Stimulated activated CD8-positive, alpha-beta memory T cell treated with anti-CD3 and anti-CD28 coated beads, Interleukin-15, amount 100 ng/mL, for 24 hours (primary cell): Measurements from ENCODE around the gene BANP.
"Not testable (repeated sequence)": the region's sequence is repeated elsewhere in the genome, so short reads cannot be mapped to it uniquely, and the experiment has no call there.

Experiments
- DNase-seq: peaks from one replicate; pipeline ENCODE4 v3.0.0-alpha.2; 2020; ENCODE audit warnings: low read depth

The BANP gene

GRCh38 chr16:88028177-88028930 is 77.1 kb downstream of the BANP start:
- not testable (repeated sequence) for DNase-seq

GRCh38 chr16:88030498-88030897 is 79.3 kb downstream of the BANP start:
- no peak for DNase-seq

DNA sequence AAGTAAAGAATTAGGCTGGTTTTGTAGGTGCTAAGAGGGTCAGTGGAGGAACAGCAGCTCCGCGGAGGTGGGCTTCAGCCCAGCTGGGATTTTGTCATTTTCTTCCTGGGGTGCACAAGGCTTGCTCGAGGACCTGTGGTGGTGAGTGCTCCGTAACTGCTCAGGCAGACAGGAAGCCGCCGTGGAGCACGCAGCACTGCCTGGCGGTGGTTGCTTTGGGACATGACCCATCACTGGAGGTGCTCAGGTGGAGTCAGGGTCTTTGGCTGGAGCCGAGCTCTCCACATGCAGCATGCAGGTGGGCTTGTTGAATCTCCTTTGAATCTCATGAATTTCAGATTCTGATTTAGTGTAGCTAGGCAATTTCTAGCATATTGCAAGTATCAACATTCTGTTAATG is 79.7 kb downstream of the BANP start:
- not testable (repeated sequence) for DNase-seq

DNA sequence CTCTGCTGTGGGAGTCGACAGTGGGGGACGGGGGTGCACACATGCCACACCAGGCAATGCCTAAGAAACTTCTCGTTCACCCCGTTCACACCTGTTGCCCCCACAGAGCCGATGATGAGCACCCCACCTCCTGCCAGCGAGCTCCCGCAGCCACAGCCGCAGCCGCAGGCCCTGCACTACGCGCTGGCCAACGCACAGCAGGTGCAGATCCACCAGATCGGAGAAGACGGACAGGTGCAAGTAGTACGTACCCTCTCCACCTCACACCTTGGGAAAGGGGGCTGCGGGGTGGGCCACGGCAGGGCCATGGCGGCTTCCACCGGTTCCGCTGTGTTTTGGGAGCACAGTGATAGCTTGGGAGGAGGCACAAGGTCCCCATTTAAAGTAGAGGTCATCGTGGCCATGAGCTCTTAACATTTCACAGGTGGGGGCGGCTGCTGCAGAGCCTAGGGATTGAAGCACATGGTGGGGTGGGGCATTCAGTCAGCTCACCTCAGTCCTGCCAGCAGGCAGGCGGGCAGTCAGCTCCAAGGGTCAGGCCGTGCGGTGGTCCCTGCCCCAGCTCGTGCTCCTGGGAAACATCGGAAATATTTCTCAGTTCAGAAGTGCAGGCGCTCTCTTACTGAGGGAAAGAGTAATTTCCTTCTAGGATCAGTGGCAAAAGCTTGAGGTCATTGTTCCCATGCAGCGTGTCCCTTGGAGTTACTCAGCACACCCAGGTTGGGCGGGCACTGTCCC is 81.9 kb downstream of the BANP start:
- DNase-seq = not testable (repeated sequence)

DNA sequence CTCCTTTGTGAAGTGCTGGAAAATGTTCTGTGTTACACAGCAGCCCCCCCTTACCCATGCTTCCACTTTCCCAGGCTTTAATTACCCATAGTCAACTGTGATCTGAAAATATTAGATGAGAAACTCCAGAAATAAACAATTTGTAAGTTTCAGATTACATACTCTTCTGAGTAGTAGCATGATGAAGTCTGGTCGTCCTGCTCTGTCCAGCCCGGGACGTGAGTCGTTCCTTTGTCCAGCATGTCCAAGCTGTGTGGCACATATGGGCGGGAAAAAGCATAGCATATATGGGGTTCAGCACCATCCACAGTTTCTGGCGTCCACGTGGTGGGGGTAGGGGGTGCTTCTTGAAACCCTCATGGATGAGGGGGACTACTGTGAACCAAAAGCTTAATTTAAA is 83.5 kb downstream of the BANP start:
- no peak for DNase-seq

GRCh38 chr16:88035292-88035691 is 84.1 kb downstream of the BANP start:
- DNase-seq = no peak

DNA sequence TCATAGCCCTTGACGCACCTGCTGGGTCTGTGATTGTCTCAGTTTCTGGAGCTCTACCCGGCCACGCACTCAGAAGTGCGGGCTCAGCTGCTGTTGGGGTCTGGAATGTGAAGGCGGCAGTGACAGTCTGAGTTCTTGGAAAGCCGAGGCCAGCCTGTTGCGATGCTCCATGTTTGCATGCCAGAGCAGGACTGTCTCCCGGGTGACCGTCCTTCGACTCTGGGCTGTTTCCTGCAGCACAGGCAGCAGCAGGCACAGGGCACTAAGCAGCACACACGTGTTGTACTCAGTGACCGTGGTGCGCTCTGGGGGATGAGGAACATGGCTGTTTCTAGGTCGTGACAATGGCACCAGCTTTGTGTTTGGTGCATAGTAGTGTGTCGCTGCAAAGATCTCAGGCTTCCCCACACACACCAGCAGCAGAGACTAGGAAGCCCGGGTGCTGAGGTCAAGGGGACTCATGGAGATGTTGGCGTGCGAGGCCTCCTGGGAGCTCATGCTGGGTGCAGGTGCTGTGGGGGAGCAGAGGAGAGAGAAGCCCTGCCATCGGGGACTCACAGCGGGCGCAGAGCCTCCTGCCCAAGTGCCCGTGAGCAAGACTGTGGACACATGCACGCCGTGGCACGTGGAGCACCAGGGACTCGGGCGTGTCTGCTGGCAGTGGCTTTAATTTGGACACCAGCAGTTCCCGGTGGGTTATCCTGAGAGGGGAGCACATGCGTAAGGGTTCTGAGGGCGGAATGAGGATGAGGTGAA is 84.8 kb downstream of the BANP start:
- not testable (repeated sequence) for DNase-seq

DNA sequence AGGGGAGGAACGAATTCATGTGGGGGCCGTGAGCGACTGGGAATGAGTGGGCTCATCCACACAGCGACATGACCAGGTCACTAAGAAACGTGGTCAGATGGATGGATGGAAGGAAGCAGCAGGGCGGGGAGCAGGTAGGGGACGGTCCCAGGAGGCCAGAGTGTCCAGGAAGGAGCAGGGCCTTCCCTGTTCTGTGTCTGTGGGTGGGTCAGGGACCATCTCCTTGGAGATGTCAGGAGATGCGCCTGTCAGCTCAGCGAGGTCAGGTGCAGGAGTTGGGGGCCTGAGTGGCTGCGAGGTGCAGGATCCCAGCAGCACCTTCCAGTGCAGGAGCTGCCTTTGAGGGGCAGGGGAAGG is 85.4 kb downstream of the BANP start:
- DNase-seq = not testable (repeated sequence)

DNA sequence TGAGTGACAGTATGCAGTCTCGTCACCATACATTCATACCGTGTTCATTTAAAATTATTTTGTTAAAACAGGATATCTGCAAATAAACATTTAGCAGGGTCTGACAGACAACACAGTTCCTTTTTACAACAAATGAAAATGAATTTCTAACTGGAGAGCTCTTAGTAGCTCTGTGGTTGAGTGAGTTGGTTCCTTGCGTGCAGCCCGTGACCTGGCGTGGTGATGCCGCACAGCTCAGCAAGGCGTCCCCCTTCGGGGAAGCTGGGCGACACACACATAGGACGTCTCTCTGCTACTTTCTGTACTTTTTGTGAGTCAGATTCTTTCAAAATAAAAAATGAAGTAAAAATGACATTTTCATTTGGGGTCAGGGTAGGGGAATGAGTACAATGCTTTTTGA is 86.1 kb downstream of the BANP start:
- DNase-seq = not testable (repeated sequence)

- DNase-seq = not testable (repeated sequence)
Measured at GRCh38 chr16:88037876-88038525, 86.8 kb downstream of the BANP start.

DNA sequence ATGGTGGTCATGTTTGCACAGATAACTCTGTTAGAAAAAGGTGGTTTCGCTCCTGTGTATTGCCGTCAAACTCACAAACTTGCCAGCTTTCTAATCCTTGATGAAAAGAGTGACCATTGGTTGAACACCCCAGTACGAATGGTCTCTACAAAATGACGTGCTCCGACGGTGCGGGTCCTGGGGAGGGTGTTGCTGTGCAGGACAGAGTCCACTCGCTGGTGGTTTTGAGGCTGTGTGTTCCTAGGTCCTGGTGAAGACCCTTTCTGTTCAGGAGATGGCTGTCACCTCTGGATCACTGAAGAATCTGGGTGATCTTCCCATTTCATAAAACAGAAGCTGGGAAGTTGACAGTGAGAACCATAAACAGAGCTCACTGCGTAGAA is 87.3 kb downstream of the BANP start:
- not testable (repeated sequence) for DNase-seq

DNA sequence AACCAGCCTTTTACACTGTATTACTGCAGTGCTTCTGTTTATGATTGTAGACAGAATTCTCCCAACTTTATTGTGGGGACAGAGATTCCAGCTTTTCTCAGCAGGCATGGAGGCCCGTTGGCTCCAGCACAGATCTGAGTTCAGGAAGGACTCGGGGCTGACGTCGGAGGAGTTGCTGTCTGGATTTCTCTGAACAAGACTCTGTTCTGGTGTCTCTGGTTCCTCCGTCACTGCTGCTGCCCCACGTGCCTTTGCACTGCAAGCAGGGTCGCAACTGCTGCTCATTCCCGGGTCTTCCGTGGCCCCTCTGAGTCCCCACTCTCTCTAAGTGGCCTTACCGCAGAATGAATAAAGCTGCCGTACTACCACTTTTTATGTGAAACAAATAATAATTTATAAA is 88.4 kb downstream of the BANP start:
- no peak for DNase-seq

- DNase-seq = not testable (repeated sequence)
Measured at GRCh38 chr16:88040196-88040876, 89.1 kb downstream of the BANP start.

DNA sequence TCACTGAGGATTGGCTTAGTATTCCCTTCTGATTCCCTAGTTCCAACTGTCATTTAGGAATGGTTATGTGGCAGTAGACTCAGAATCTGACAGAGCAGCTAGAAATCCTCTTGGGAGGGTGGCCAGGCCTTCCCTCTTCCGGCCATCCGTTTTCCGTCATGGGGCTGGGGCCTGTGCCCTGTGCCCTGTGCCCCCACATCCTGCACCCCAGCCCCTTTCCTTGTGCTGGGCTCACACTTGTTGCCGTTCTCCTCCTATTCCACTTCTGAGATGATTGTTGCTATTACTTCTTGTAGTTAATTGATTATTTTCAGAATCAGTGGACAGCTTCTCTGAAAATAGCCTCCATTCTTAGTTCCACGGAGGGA is 89.6 kb downstream of the BANP start:
- not testable (repeated sequence) for DNase-seq

DNA sequence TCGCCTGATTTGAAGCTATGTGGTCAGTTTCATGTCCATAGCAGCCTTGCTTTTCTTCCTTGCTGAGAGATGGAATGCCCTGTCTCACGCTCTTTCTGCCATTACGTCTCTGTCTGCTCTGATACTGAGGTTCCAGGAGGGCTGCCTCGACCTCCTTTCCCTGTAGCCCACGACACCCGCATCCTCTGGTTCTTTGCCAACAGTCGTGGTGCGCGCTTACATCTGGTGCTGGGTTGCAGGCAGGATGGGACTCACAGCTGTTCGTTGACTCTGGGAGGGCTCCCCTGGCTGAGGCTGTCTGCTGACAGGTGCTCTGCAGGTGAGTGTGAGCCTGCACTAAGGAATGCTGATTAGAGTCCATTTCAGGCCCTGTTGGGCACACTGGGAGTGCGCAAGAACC is 90.3 kb downstream of the BANP start:
- not testable (repeated sequence) for DNase-seq

GRCh38 chr16:88041986-88042562 is 90.8 kb downstream of the BANP start:
- not testable (repeated sequence) for DNase-seq

DNA sequence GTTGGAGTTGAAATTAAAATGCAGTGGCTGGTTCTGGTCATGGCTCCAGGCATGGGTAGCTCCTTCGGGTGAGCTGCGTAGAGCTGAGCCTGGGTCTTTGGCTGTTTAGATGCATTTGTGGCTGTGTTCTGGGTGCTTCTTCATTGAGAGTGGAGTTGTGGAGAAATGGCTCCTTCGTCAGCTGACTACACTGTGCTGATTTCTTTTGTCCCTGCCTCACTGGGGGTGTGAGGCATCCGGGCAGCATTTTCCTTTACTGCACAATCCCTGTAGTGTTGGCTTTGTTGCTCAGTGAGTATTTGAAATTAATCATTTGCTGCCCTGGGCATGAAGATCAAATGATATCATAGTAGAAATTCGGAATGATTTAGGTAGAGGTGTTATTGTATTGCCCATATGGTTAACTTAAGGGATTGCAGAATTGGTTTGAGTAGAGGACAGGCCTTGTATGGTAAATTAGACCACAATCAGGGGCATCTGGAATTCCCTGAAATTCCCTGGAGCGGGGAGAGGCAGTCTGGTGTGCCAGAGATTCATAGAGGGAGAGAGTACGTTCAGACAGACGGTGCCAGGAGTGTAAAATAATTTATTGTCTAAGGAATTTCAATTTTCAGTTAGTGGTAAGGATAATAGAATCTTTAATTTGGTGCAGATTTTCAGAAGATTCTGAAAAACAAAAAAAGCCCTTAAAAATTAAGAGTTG is 92.1 kb downstream of the BANP start:
- DNase-seq = not testable (repeated sequence)

GRCh38 chr16:88044121-88044581 is 92.9 kb downstream of the BANP start:
- DNase-seq = not testable (repeated sequence)

- not testable (repeated sequence) for DNase-seq
Measured at GRCh38 chr16:88045361-88045760, 94.1 kb downstream of the BANP start.

GRCh38 chr16:88045820-88046303 is 94.6 kb downstream of the BANP start:
- no peak for DNase-seq
